Measurements from ENCODE around the gene TMEM121B. TPM values are rescaled to one million over a fixed set of nuclear protein-coding genes. Genes with fewer than 3 reads are reported as not detected.
A peak's percentile ranks its signal among the peaks of the same experiment; 100 is the strongest.

TMEM121B gene
- total RNA-seq, 1 donor from 2014 or later = 1.9 TPM

- no peak overlapping the region for H3K4me2 ChIP-seq (ENCODE audit: low read length)
- FAIRE-seq = no peak
- TF ChIP-seq EZH2 (IDR thresholded peaks at IDR 0.05; ENCODE audit: insufficient read depth, low read length) (no peak), CTCF (IDR thresholded peaks at IDR 0.05; ENCODE audit: insufficient read depth, low read depth, low read length) (no peak)
Measured at GRCh38 chr22:17117890-17118289, 3.3 kb downstream of the TMEM121B start.

GRCh38 chr22:17117400-17117799 lies 3.8 kb downstream of the TMEM121B start:
- no peak for TF ChIP-seq EZH2 (IDR thresholded peaks at IDR 0.05; ENCODE audit: insufficient read depth, low read length)
- TF ChIP-seq CTCF (IDR thresholded peaks at IDR 0.05; ENCODE audit: insufficient read depth, low read depth, low read length) = no peak
- H2AFZ ChIP-seq (ENCODE audit: low read depth, low read length) = no peak overlapping the region
- Mint-ChIP-seq H3K4me1 (ENCODE audit: low read depth, unreplicated experiment) (peaks cover 9% of the 10 kb centered on the region), H3K27ac (ENCODE audit: unreplicated experiment) (no peak overlapping the region), H3K27me3 (ENCODE audit: low read depth, unreplicated experiment) (peaks cover 12% of the 10 kb centered on the region), H3K4me3 (ENCODE audit: unreplicated experiment) (no peak overlapping the region), H3K36me3 (ENCODE audit: low read depth, unreplicated experiment) (no peaks in the 10 kb centered on the region), H3K9me3 (ENCODE audit: unreplicated experiment) (no peaks in the 10 kb centered on the region)
- H3K27me3 ChIP-seq (ENCODE audit: insufficient read depth, low read length) = peaks cover 6% of the 10 kb centered on the region
- no peak overlapping the region for H3K9ac ChIP-seq (ENCODE audit: low read length)
- no peaks in the 10 kb centered on the region for H3K36me3 ChIP-seq (ENCODE audit: insufficient read depth, low read length)
- H3K4me2 ChIP-seq (ENCODE audit: low read length) = no peak overlapping the region
- H3K9me3 ChIP-seq (ENCODE audit: insufficient read depth, low read depth, low read length) = no peaks in the 10 kb centered on the region
- H3K4me3 ChIP-seq (ENCODE audit: insufficient read depth, low read depth, low read length) = no peak overlapping the region
- FAIRE-seq (no peak), DNase-seq (ENCODE audit: low read depth) (no peak)
- H4K20me1 ChIP-seq (ENCODE audit: insufficient read depth, low read length) = peaks cover 6% of the 10 kb centered on the region
- H3K79me2 ChIP-seq (ENCODE audit: insufficient read depth, low read length) = no peaks in the 10 kb centered on the region
- H3K27ac ChIP-seq (ENCODE audit: low read depth, low read length) = no peak overlapping the region
- H3K4me1 ChIP-seq (ENCODE audit: insufficient read depth, low read length) = peaks cover 4% of the 10 kb centered on the region

More at GRCh38 chr22:17117890-17118289, 3.3 kb downstream of the TMEM121B start:
- H3K9me3 ChIP-seq (ENCODE audit: insufficient read depth, low read depth, low read length) = no peaks in the 10 kb centered on the region
- Mint-ChIP-seq H3K4me1 (ENCODE audit: low read depth, unreplicated experiment) (peaks cover 9% of the 10 kb centered on the region), H3K27me3 (ENCODE audit: low read depth, unreplicated experiment) (peaks cover 12% of the 10 kb centered on the region), H3K9me3 (ENCODE audit: unreplicated experiment) (no peaks in the 10 kb centered on the region), H3K4me3 (ENCODE audit: unreplicated experiment) (peak overlapping the region; percentile 50), H3K27ac (ENCODE audit: unreplicated experiment) (no peak overlapping the region), H3K36me3 (ENCODE audit: low read depth, unreplicated experiment) (no peaks in the 10 kb centered on the region)
- H2AFZ ChIP-seq (ENCODE audit: low read depth, low read length) = no peak overlapping the region
- H4K20me1 ChIP-seq (ENCODE audit: insufficient read depth, low read length) = peaks cover 4% of the 10 kb centered on the region
- no peak overlapping the region for H3K9ac ChIP-seq (ENCODE audit: low read length)
- peaks cover 4% of the 10 kb centered on the region for H3K4me1 ChIP-seq (ENCODE audit: insufficient read depth, low read length)
- no peak overlapping the region for H3K27ac ChIP-seq (ENCODE audit: low read depth, low read length)
- DNase-seq (ENCODE audit: low read depth) = no peak
- no peaks in the 10 kb centered on the region for H3K79me2 ChIP-seq (ENCODE audit: insufficient read depth, low read length)
- H3K36me3 ChIP-seq (ENCODE audit: insufficient read depth, low read length) = no peaks in the 10 kb centered on the region
- no peak overlapping the region for H3K4me3 ChIP-seq (ENCODE audit: insufficient read depth, low read depth, low read length)
- peaks cover 6% of the 10 kb centered on the region for H3K27me3 ChIP-seq (ENCODE audit: insufficient read depth, low read length)

GRCh38 chr22:17116572-17117330 lies 4.4 kb downstream of the TMEM121B start:
- peaks cover 10% of the 10 kb centered on the region for H4K20me1 ChIP-seq (ENCODE audit: insufficient read depth, low read length)
- Mint-ChIP-seq H3K4me1 (ENCODE audit: low read depth, unreplicated experiment) (peaks cover 9% of the 10 kb centered on the region), H3K9me3 (ENCODE audit: unreplicated experiment) (no peaks in the 10 kb centered on the region), H3K27ac (ENCODE audit: unreplicated experiment) (no peak overlapping the region), H3K36me3 (ENCODE audit: low read depth, unreplicated experiment) (no peaks in the 10 kb centered on the region), H3K27me3 (ENCODE audit: low read depth, unreplicated experiment) (peaks cover 10% of the 10 kb centered on the region), H3K4me3 (ENCODE audit: unreplicated experiment) (no peak overlapping the region)
- H3K27me3 ChIP-seq (ENCODE audit: insufficient read depth, low read length) = peaks cover 6% of the 10 kb centered on the region
- TF ChIP-seq EZH2 (IDR thresholded peaks at IDR 0.05; ENCODE audit: insufficient read depth, low read length) = no peak
- TF ChIP-seq CTCF (IDR thresholded peaks at IDR 0.05; ENCODE audit: insufficient read depth, low read depth, low read length) = no peak
- no peak overlapping the region for H3K4me3 ChIP-seq (ENCODE audit: insufficient read depth, low read depth, low read length)
- no peaks in the 10 kb centered on the region for H3K79me2 ChIP-seq (ENCODE audit: insufficient read depth, low read length)
- H3K9ac ChIP-seq (ENCODE audit: low read length) = no peak overlapping the region
- no peak for FAIRE-seq
- no peak overlapping the region for H3K27ac ChIP-seq (ENCODE audit: low read depth, low read length)
- peaks cover 4% of the 10 kb centered on the region for H3K4me1 ChIP-seq (ENCODE audit: insufficient read depth, low read length)
- no peaks in the 10 kb centered on the region for H3K36me3 ChIP-seq (ENCODE audit: insufficient read depth, low read length)
- H2AFZ ChIP-seq (ENCODE audit: low read depth, low read length) = no peak overlapping the region
- no peaks in the 10 kb centered on the region for H3K9me3 ChIP-seq (ENCODE audit: insufficient read depth, low read depth, low read length)
- no peak overlapping the region for H3K4me2 ChIP-seq (ENCODE audit: low read length)
- no peak for DNase-seq (ENCODE audit: low read depth)
